ENCODE measurements around the gene KLHL3.

DNA sequence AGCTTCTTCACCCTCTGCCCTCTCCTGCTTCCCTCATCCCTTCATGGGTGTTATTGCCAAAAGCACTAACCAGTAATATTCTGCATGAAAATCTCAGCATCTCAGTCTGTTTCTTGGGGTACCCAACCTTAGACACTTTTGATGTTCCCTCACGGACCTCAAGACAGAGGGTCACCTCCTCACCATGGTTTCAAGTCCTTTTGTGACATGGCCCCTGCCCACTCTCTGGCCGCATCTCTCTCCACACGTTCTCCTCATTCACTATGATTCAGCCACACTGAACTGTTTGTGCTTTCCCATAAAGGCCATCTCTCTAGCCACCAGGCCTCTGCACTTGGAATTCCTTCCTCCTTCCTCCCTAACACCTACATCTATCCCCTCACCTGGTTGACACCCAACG is 125.3 kb downstream of the KLHL3 start:
- TF ChIP-seq, protein P1, sequence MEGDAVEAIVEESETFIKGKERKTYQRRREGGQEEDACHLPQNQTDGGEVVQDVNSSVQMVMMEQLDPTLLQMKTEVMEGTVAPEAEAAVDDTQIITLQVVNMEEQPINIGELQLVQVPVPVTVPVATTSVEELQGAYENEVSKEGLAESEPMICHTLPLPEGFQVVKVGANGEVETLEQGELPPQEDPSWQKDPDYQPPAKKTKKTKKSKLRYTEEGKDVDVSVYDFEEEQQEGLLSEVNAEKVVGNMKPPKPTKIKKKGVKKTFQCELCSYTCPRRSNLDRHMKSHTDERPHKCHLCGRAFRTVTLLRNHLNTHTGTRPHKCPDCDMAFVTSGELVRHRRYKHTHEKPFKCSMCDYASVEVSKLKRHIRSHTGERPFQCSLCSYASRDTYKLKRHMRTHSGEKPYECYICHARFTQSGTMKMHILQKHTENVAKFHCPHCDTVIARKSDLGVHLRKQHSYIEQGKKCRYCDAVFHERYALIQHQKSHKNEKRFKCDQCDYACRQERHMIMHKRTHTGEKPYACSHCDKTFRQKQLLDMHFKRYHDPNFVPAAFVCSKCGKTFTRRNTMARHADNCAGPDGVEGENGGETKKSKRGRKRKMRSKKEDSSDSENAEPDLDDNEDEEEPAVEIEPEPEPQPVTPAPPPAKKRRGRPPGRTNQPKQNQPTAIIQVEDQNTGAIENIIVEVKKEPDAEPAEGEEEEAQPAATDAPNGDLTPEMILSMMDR (IDR thresholded peaks at IDR 0.05), result no peak
- no peak for TF ChIP-seq POLR2A (IDR thresholded peaks at IDR 0.05)

Data from right lobe of liver (tissue), 4 donors.